ENCODE measurements around the gene FOXO1.

The FOXO1 gene

GRCh38 chr13:40540328-40541044 is 126.0 kb downstream of the FOXO1 start:
- DNase-seq (ENCODE audit: low spot score), result no peak

GRCh38 chr13:40539576-40540327 is 126.7 kb downstream of the FOXO1 start:
- DNase-seq (ENCODE audit: low spot score), result no peak

- DNase-seq (ENCODE audit: low spot score), result no peak
Observed at GRCh38 chr13:40537146-40537895, 129.1 kb downstream of the FOXO1 start.

GRCh38 chr13:40536443-40537113 is 129.9 kb downstream of the FOXO1 start:
- no peak for DNase-seq (ENCODE audit: low spot score)

GRCh38 chr13:40535345-40535836 is 131.1 kb downstream of the FOXO1 start:
- DNase-seq (ENCODE audit: low spot score), result no peak

- DNase-seq (ENCODE audit: low spot score), result no peak
Observed at GRCh38 chr13:40534456-40534855, 132.0 kb downstream of the FOXO1 start.

- no peak for DNase-seq (ENCODE audit: low spot score)
Observed at GRCh38 chr13:40533072-40533471, 133.4 kb downstream of the FOXO1 start.

- DNase-seq (ENCODE audit: low spot score), result no peak
Observed at GRCh38 chr13:40530961-40531360, 135.5 kb downstream of the FOXO1 start.

- DNase-seq (ENCODE audit: low spot score), result no peak
Observed at GRCh38 chr13:40528881-40529280, 137.6 kb downstream of the FOXO1 start.

- no peak for DNase-seq (ENCODE audit: low spot score)
Observed at GRCh38 chr13:40527914-40528313, 138.5 kb downstream of the FOXO1 start.

GRCh38 chr13:40522282-40522681 is 144.2 kb downstream of the FOXO1 start:
- no peak for DNase-seq (ENCODE audit: low spot score)

- DNase-seq (ENCODE audit: low spot score), result no peak
Observed at GRCh38 chr13:40520916-40521315, 145.5 kb downstream of the FOXO1 start.

- DNase-seq (ENCODE audit: low spot score), result no peak
Observed at GRCh38 chr13:40519637-40520036, 146.8 kb downstream of the FOXO1 start.

GRCh38 chr13:40518481-40518882 is 148.0 kb downstream of the FOXO1 start:
- no peak for DNase-seq (ENCODE audit: low spot score)

GRCh38 chr13:40517486-40518480 is 148.7 kb downstream of the FOXO1 start:
- no peak for DNase-seq (ENCODE audit: low spot score)

- DNase-seq (ENCODE audit: low spot score), result no peak
Observed at GRCh38 chr13:40515702-40516101, 150.7 kb downstream of the FOXO1 start.

- no peak for DNase-seq (ENCODE audit: low spot score)
Observed at GRCh38 chr13:40514802-40515201, 151.6 kb downstream of the FOXO1 start.

GRCh38 chr13:40509876-40510275 is 156.6 kb downstream of the FOXO1 start:
- DNase-seq (ENCODE audit: low spot score), result no peak

GRCh38 chr13:40508767-40509342 is 157.6 kb downstream of the FOXO1 start:
- no peak for DNase-seq (ENCODE audit: low spot score)

- no peak for DNase-seq (ENCODE audit: low spot score)
Observed at GRCh38 chr13:40508127-40508526, 158.3 kb downstream of the FOXO1 start.
